BLaER1 (cell line): Measurements from ENCODE around the gene N4BP2L2.

ENCODE experiments used
- H3K27ac ChIP-seq: shearing (Covaris generic); formaldehyde crosslinking; 2 replicates; pipeline ENCODE4 v1.8.1; 2022
- H3K27me3 ChIP-seq: shearing (Covaris generic); formaldehyde crosslinking; 2 replicates; pipeline ENCODE4 v1.8.1; 2022
- H3K36me3 ChIP-seq: shearing (Covaris generic); formaldehyde crosslinking; 2 replicates; pipeline ENCODE4 v1.8.1; 2022
- H3K4me1 ChIP-seq: shearing (Covaris generic); formaldehyde crosslinking; 2 replicates; pipeline ENCODE4 v1.8.1; 2022
- H3K4me2 ChIP-seq: shearing (Covaris generic); formaldehyde crosslinking; 2 replicates; pipeline ENCODE4 v1.8.1; 2022
- H3K4me3 ChIP-seq: shearing (Covaris generic); formaldehyde crosslinking; 2 replicates; pipeline ENCODE4 v1.8.1; 2022
- H3K9ac ChIP-seq: shearing (Covaris generic); formaldehyde crosslinking; 2 replicates; pipeline ENCODE4 v1.8.1; 2022
- H3K9me3 ChIP-seq: shearing (Covaris generic); formaldehyde crosslinking; 2 replicates; pipeline ENCODE4 v1.8.1; 2022
- H4K20me1 ChIP-seq: shearing (Covaris generic); formaldehyde crosslinking; 2 replicates; pipeline ENCODE4 v1.8.1; 2022
- Cebpa-rat ChIP-seq: shearing (Covaris generic); IDR thresholded peaks from 2 replicates; pipeline ENCODE4 v1.8.1; 2022

N4BP2L2 gene

DNA sequence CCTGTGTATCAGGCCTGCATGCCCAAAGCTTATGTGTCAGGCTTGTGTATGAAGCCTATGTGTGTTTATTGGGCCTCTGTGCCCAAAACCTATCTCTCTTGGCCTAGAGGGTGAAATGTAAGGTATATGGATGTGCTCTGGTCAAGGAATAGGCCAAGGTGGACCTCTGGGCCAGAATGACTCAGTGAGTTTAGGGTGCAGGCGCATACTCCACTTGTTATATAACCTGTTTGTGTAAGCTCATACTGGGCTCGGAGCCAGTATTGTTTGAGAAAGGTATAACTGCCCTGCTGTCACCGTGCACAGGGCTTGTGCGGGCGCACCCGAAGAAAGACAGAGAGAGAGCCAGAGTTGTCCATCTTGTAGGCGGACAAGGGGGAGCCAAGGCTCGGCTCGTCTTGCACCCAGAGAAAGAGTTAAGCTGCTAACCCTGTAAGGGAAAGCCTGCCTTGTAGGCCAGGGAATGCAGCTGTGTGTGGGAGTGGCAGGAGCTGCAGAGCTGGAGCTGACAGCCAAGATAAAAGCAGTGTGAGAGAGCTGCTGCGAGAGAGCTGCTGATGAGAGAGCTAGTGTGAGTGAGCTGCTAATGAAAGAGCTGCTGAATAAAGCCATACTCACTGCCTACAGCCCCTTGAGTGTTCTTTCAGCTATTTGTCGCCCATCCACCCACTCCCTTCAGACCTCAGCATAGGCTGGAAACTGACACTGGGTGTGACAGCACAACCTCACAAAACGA is 67.2 kb downstream of the N4BP2L2 start:
- Histone ChIP-seq H4K20me1 (no peaks in the 10 kb centered on the region), H3K9ac (no peak overlapping the region), H3K36me3 (no peaks in the 10 kb centered on the region), H3K27me3 (no peaks in the 10 kb centered on the region), H3K9me3 (no peaks in the 10 kb centered on the region), H3K4me3 (no peak overlapping the region), H3K4me1 (no peaks in the 10 kb centered on the region), H3K27ac (no peak overlapping the region), H3K4me2 (no peak overlapping the region)
- no peak for TF ChIP-seq Cebpa-rat

DNA sequence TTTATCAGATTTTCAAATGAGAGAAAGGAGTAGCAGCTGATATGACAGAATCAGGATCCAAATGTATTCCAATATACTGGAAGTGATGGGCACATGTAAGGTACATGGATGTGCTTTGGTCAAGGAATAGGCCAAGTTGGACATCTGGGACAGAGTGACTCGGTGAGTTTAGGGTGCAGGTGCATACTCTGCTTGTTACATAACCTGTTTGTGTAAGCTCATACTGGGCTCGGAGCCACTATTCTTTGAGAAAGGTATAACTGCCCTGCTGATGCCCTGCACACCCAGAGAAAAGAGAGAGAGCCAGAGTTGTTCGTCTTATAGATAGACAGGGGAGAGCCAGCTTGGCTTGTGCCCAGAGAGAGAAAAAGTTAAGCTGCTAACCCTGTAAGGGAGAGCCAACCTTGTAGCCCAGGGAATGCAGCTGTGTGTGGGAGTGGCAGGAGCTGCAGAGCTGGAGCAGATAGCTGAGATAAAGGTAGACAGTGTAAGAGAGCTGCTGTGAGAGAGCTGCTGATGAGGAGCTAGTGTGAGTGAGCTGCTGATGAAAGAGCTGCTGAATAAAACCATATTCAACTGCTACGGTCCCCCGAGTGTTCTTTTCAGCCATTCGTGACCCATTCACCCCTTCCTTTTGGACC is 70.0 kb downstream of the N4BP2L2 start:
- TF ChIP-seq Cebpa-rat: no peak
- H3K4me1 ChIP-seq: no peaks in the 10 kb centered on the region
- H3K27ac ChIP-seq: no peak overlapping the region
- no peaks in the 10 kb centered on the region for H3K27me3 ChIP-seq
- H3K4me3 ChIP-seq: no peak overlapping the region
- no peaks in the 10 kb centered on the region for H3K9me3 ChIP-seq
- H3K9ac ChIP-seq: no peak overlapping the region
- no peaks in the 10 kb centered on the region for H3K36me3 ChIP-seq
- no peak overlapping the region for H3K4me2 ChIP-seq
- H4K20me1 ChIP-seq: no peaks in the 10 kb centered on the region

GRCh38 chr13:32456591-32456990 is 82.0 kb downstream of the N4BP2L2 start:
- no peak overlapping the region for H3K4me2 ChIP-seq
- no peaks in the 10 kb centered on the region for H3K27me3 ChIP-seq
- peaks cover 64% of the 10 kb centered on the region for H3K9me3 ChIP-seq
- no peaks in the 10 kb centered on the region for H3K4me1 ChIP-seq
- H4K20me1 ChIP-seq: no peaks in the 10 kb centered on the region
- H3K4me3 ChIP-seq: no peak overlapping the region
- no peak overlapping the region for H3K27ac ChIP-seq
- TF ChIP-seq Cebpa-rat: no peak
- no peak overlapping the region for H3K9ac ChIP-seq
- H3K36me3 ChIP-seq: peaks cover 25% of the 10 kb centered on the region

DNA sequence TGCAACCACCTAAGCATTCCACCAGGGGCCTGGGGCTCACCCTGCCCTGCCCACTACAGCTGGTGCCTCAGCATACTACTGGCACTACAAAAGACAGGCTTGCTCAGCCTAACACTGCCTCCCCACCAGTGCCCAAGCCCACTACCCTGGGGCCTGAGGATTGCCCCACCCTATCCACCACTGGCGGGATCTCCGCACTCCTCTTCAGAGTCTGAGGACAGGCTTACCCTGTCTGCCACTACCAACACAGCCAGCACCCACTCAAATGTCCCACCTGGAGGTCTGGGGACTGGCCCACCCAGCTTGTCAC is 83.0 kb downstream of the N4BP2L2 start:
- Histone ChIP-seq H3K9ac (no peak overlapping the region), H3K27ac (no peak overlapping the region), H3K4me3 (no peak overlapping the region), H3K4me1 (no peaks in the 10 kb centered on the region), H3K27me3 (no peaks in the 10 kb centered on the region), H3K36me3 (peaks cover 25% of the 10 kb centered on the region), H3K4me2 (no peak overlapping the region), H4K20me1 (no peaks in the 10 kb centered on the region), H3K9me3 (peaks cover 67% of the 10 kb centered on the region)
- no peak for TF ChIP-seq Cebpa-rat

DNA sequence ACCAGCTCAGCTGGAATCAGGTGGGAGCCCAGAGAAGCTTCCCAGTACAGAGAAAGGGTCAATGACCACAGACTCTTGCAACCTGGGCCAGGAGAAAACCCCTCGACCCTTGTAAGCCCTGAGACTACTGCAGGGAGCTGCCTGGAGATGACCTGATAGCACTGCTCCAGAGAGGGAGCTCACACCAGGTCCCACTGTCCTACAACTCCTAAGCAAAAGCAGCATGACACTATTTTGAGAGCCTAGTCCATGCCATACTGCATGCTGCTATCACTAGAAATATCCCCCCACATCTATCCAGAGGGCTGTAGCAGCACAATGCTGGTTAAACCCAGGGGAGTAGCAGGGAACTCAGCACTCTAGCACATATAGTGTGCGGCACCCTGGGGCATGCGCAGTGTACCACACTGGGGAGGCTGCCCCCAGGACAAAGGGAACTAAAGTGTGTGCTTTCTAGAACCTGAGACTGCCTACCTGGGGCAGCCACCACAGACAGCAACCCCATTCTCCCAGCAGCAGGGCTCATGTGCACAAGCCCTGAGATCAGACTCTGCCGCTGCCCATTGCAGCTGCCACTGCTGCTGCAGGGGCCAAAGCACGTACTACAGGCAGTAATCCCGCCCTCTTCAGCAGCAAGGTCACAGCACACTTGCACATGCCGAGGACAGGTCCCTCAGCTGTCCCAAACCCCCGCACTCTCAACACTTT is 83.6 kb downstream of the N4BP2L2 start:
- Histone ChIP-seq H3K9ac (no peak overlapping the region), H3K9me3 (peaks cover 67% of the 10 kb centered on the region), H3K27me3 (no peaks in the 10 kb centered on the region), H3K4me3 (no peak overlapping the region), H3K4me2 (no peak overlapping the region), H3K27ac (no peak overlapping the region), H3K4me1 (no peaks in the 10 kb centered on the region), H3K36me3 (peaks cover 25% of the 10 kb centered on the region), H4K20me1 (no peaks in the 10 kb centered on the region)
- TF ChIP-seq Cebpa-rat: no peak

GRCh38 chr13:32453981-32454380 is 84.6 kb downstream of the N4BP2L2 start:
- TF ChIP-seq Cebpa-rat: no peak
- no peak overlapping the region for H3K4me2 ChIP-seq
- peaks cover 25% of the 10 kb centered on the region for H3K36me3 ChIP-seq
- H3K27me3 ChIP-seq: no peaks in the 10 kb centered on the region
- H3K27ac ChIP-seq: no peak overlapping the region
- no peak overlapping the region for H3K9ac ChIP-seq
- no peaks in the 10 kb centered on the region for H4K20me1 ChIP-seq
- H3K4me3 ChIP-seq: no peak overlapping the region
- H3K9me3 ChIP-seq: peaks cover 63% of the 10 kb centered on the region
- H3K4me1 ChIP-seq: no peaks in the 10 kb centered on the region

DNA sequence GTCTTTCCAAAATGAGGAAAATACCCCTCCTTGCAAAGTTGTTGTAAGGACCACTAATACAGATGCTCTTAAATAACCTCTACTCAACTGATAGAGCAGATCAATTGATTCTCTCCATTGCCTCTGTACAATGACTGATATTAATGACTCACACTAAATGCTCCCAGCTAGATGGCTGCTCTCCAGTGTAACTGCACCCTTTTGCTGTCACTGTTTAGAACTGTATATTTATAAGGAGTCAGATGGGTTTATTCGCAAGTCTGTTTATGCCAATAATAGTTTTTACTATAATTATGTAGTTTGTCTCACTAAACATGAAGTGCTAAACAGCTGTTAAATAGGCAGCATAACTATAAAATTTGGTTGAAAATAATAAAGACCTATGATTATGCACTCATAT is 89.6 kb downstream of the N4BP2L2 start:
- no peak for TF ChIP-seq Cebpa-rat
- H3K9ac ChIP-seq: no peak overlapping the region
- H3K27me3 ChIP-seq: no peaks in the 10 kb centered on the region
- H3K27ac ChIP-seq: no peak overlapping the region
- peaks cover 24% of the 10 kb centered on the region for H3K9me3 ChIP-seq
- H3K4me3 ChIP-seq: no peak overlapping the region
- H3K36me3 ChIP-seq: peaks cover 9% of the 10 kb centered on the region; the same call in 1 of the 2 replicates
- H3K4me1 ChIP-seq: no peaks in the 10 kb centered on the region
- H3K4me2 ChIP-seq: no peak overlapping the region
- no peaks in the 10 kb centered on the region for H4K20me1 ChIP-seq

GRCh38 chr13:32447894-32448623 is 90.5 kb downstream of the N4BP2L2 start:
- no peak for TF ChIP-seq Cebpa-rat
- Histone ChIP-seq H3K9ac (no peak overlapping the region), H3K27ac (no peak overlapping the region), H3K27me3 (no peaks in the 10 kb centered on the region), H3K4me2 (no peak overlapping the region), H3K9me3 (peaks cover 18% of the 10 kb centered on the region), H3K4me3 (no peak overlapping the region), H3K36me3 (peaks cover 9% of the 10 kb centered on the region; the same call in 1 of the 2 replicates), H4K20me1 (no peaks in the 10 kb centered on the region), H3K4me1 (no peaks in the 10 kb centered on the region)

- Histone ChIP-seq H3K9me3 (peaks cover 10% of the 10 kb centered on the region), H3K27me3 (no peaks in the 10 kb centered on the region), H3K4me3 (no peak overlapping the region), H4K20me1 (no peaks in the 10 kb centered on the region), H3K4me2 (no peak overlapping the region), H3K4me1 (no peaks in the 10 kb centered on the region), H3K27ac (no peak overlapping the region), H3K9ac (no peak overlapping the region), H3K36me3 (peaks cover 6% of the 10 kb centered on the region; the same call in 1 of the 2 replicates)
- TF ChIP-seq Cebpa-rat: no peak
Measured at GRCh38 chr13:32446773-32447465, 91.7 kb downstream of the N4BP2L2 start.
